ENCODE data around the gene LRRC43.
A peak's percentile ranks its signal among the peaks of the same experiment; 100 is the strongest.

LRRC43 gene

GRCh38 chr12:122199484-122200355, 16.8 kb downstream of the LRRC43 start:
- TF ChIP-seq CTCF (conservative IDR thresholded peaks at IDR 0.05) = no peak
- no peak overlapping the region for H3K27ac ChIP-seq

- H3K27ac ChIP-seq = no peak overlapping the region
- TF ChIP-seq CTCF (conservative IDR thresholded peaks at IDR 0.05) = no peak
Measured at GRCh38 chr12:122200541-122201175, 17.7 kb downstream of the LRRC43 start.

GRCh38 chr12:122201381-122201780, 18.5 kb downstream of the LRRC43 start:
- H3K27ac ChIP-seq = no peak overlapping the region
- TF ChIP-seq CTCF (conservative IDR thresholded peaks at IDR 0.05) = no peak

GRCh38 chr12:122202017-122202416, 19.1 kb downstream of the LRRC43 start:
- H3K27ac ChIP-seq = no peak overlapping the region

GRCh38 chr12:122202811-122203210, 19.9 kb downstream of the LRRC43 start:
- H3K27ac ChIP-seq = peak overlapping the region; percentile 67

More at GRCh38 chr12:122202017-122202416, 19.1 kb downstream of the LRRC43 start:
- TF ChIP-seq CTCF (conservative IDR thresholded peaks at IDR 0.05) = no peak

- TF ChIP-seq CTCF (conservative IDR thresholded peaks at IDR 0.05) = no peak
- peak within 1 kb of the TSS; percentile 67 for H3K27ac ChIP-seq
Measured at GRCh38 chr12:122203301-122204166, 20.6 kb downstream of the LRRC43 start, which contains the start of gene B3GNT4. TSS of gene B3GNT4 (plus strand) at chr12:122203709. CDS start at chr12:122204619, 910 bp downstream.

GRCh38 chr12:122204167-122205052, 21.5 kb downstream of the LRRC43 start:
- no peak for TF ChIP-seq CTCF (conservative IDR thresholded peaks at IDR 0.05)
- H3K27ac ChIP-seq = peak overlapping the region; percentile 67
